ENCODE data around the gene NYAP2. TPM values are rescaled to one million over a fixed set of nuclear protein-coding genes. Genes with fewer than 3 reads are reported as not detected.

NYAP2 gene
- total RNA-seq, 2 donors from 2014 or later: not detected

DNA sequence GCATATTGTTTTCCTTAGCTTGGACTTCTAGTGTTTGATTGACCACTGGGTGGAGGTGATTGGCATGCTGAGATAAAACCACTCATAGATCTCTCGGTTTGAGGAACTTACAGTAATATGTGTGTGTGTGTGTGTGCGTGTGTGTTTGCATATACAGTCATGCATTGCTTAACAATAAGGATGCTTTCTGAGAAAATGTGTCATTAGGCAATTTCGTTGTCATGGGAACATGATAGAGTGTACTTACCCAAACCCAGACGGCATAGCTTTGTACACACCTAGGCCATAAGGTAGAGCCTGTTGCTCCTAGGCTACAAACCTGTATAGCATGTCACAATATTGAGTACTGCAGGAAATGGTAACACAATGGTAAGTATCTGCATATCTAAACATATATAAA is 167.3 kb downstream of the NYAP2 start:
- H3K27me3 Mint-ChIP-seq (ENCODE audit: insufficient read depth): no peaks in the 10 kb centered on the region
- Histone ChIP-seq H3K27ac (ENCODE audit: low read depth, low read length) (no peak overlapping the region), H3K4me3 (ENCODE audit: low read length) (no peak overlapping the region), H3K9me3 (ENCODE audit: control insufficient read depth, low read length) (peaks cover 9% of the 10 kb centered on the region), H3K36me3 (ENCODE audit: control insufficient read depth, insufficient read depth, low read length) (no peaks in the 10 kb centered on the region), H3K27me3 (ENCODE audit: control insufficient read depth, insufficient read depth, low read length, poor library complexity, severe bottlenecking) (no peaks in the 10 kb centered on the region), H3K4me1 (ENCODE audit: control insufficient read depth, insufficient read depth, low read length) (peaks cover 4% of the 10 kb centered on the region), H3K9ac (ENCODE audit: extremely low read depth, low read length, poor library complexity, severe bottlenecking) (no peak overlapping the region)
- H3K4me3 Mint-ChIP-seq: no peak overlapping the region
- 86 to 89% methylated on average over 4 of the region's 4 CpGs for WGBS, 2 experiments (ENCODE audit: insufficient coverage in 1 of 2, insufficient read length in 1 of 2)
- H3K4me1 Mint-ChIP-seq: peaks cover 11% of the 10 kb centered on the region
- no peak overlapping the region for H3K27ac Mint-ChIP-seq
- TF ChIP-seq, protein P1, sequence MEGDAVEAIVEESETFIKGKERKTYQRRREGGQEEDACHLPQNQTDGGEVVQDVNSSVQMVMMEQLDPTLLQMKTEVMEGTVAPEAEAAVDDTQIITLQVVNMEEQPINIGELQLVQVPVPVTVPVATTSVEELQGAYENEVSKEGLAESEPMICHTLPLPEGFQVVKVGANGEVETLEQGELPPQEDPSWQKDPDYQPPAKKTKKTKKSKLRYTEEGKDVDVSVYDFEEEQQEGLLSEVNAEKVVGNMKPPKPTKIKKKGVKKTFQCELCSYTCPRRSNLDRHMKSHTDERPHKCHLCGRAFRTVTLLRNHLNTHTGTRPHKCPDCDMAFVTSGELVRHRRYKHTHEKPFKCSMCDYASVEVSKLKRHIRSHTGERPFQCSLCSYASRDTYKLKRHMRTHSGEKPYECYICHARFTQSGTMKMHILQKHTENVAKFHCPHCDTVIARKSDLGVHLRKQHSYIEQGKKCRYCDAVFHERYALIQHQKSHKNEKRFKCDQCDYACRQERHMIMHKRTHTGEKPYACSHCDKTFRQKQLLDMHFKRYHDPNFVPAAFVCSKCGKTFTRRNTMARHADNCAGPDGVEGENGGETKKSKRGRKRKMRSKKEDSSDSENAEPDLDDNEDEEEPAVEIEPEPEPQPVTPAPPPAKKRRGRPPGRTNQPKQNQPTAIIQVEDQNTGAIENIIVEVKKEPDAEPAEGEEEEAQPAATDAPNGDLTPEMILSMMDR (conservative IDR thresholded peaks at IDR 0.05): no peak
- DNase-seq: no peak
- H3K36me3 Mint-ChIP-seq (ENCODE audit: low read depth): peaks cover under 1% of the 10 kb centered on the region
- H3K9me3 Mint-ChIP-seq: peaks cover 14% of the 10 kb centered on the region

DNA sequence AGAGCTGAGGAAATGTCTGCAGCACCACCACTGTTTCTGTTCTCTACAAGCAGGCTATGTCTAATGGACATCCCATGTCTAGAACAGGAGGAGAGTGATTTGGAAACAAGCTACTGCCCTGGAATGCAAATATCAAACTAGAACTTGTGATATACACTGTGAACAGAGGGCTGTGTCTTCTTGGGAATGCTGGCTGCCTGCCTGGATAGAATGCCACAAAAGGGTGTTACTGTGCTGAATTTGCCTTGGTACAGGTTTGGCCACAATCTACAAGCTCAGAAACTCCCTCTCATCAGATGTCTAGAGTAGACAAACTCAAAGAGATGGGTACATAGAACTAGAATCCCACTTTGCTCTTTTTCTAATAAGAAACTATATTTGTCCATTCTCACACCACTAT is 170.5 kb downstream of the NYAP2 start:
- Histone ChIP-seq H3K4me3 (ENCODE audit: low read length) (no peak overlapping the region), H3K27me3 (ENCODE audit: control insufficient read depth, insufficient read depth, low read length, poor library complexity, severe bottlenecking) (no peaks in the 10 kb centered on the region), H3K36me3 (ENCODE audit: control insufficient read depth, insufficient read depth, low read length) (no peaks in the 10 kb centered on the region), H3K9ac (ENCODE audit: extremely low read depth, low read length, poor library complexity, severe bottlenecking) (no peak overlapping the region), H3K27ac (ENCODE audit: low read depth, low read length) (no peak overlapping the region), H3K9me3 (ENCODE audit: control insufficient read depth, low read length) (peaks cover 11% of the 10 kb centered on the region), H3K4me1 (ENCODE audit: control insufficient read depth, insufficient read depth, low read length) (peaks cover 4% of the 10 kb centered on the region)
- Mint-ChIP-seq H3K36me3 (ENCODE audit: low read depth) (peaks cover 3% of the 10 kb centered on the region), H3K4me3 (no peak overlapping the region), H3K27ac (no peak overlapping the region), H3K9me3 (peaks cover 22% of the 10 kb centered on the region), H3K4me1 (peaks cover 11% of the 10 kb centered on the region), H3K27me3 (ENCODE audit: insufficient read depth) (no peaks in the 10 kb centered on the region)
- TF ChIP-seq, protein P1 (conservative IDR thresholded peaks at IDR 0.05): no peak
- no peak for DNase-seq

DNA sequence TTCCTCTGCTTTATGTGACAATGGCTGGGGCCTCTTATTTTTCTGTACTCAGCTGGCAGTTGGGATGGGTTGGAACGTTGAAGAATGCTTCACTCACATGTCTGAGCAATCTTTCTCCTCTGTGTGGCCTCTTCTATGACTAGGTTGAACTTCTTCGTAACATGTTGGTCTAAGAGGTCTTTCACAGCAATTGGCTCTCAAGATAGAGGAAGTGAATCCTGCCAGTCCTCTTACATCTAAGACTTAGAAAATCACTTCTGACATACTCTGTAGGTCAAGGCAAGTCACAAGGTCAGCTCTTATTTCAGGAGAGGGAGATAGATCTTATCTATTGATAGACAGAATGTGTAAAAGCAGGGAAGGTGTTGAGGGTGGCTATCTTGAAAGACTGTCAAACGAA is 174.1 kb downstream of the NYAP2 start:
- Mint-ChIP-seq H3K36me3 (ENCODE audit: low read depth) (peaks cover 3% of the 10 kb centered on the region), H3K27ac (no peak overlapping the region), H3K4me3 (no peak overlapping the region), H3K27me3 (ENCODE audit: insufficient read depth) (no peaks in the 10 kb centered on the region), H3K9me3 (peaks cover 22% of the 10 kb centered on the region), H3K4me1 (peaks cover 7% of the 10 kb centered on the region)
- Histone ChIP-seq H3K36me3 (ENCODE audit: control insufficient read depth, insufficient read depth, low read length) (no peaks in the 10 kb centered on the region), H3K4me3 (ENCODE audit: low read length) (no peak overlapping the region), H3K27me3 (ENCODE audit: control insufficient read depth, insufficient read depth, low read length, poor library complexity, severe bottlenecking) (no peaks in the 10 kb centered on the region), H3K9ac (ENCODE audit: extremely low read depth, low read length, poor library complexity, severe bottlenecking) (no peak overlapping the region), H3K27ac (ENCODE audit: low read depth, low read length) (no peak overlapping the region), H3K9me3 (ENCODE audit: control insufficient read depth, low read length) (peaks cover 11% of the 10 kb centered on the region), H3K4me1 (ENCODE audit: control insufficient read depth, insufficient read depth, low read length) (peaks cover 4% of the 10 kb centered on the region)
- 81 to 93% methylated on average over 2 to 3 of the region's 3 CpGs for WGBS, 2 experiments (ENCODE audit: insufficient coverage in 1 of 2, insufficient read length in 1 of 2)
- DNase-seq: no peak
- TF ChIP-seq, protein P1 (conservative IDR thresholded peaks at IDR 0.05): no peak

All from endodermal cell (in vitro differentiated cells).